Peyer's patch (tissue), 4 donors: ENCODE results near the gene PRODH2. TPM values are rescaled to one million over a fixed set of nuclear protein-coding genes. Genes with fewer than 3 reads are reported as not detected.

Experiments
- DNase-seq, 3 donors: peaks; one replicate each; pipeline ENCODE4 v3.0.0-alpha.2; 2017 to 2019
- H3K27ac ChIP-seq, 4 donors: fragments of 200-600 bp; sonication (generic); one replicate each; pipeline ENCODE4 v1.5.1; 2016 to 2019
- H3K27me3 ChIP-seq, 2 donors: fragments of 200-600 bp; sonication (generic); one replicate each; pipeline ENCODE4 v1.5.1; 2019
- H3K36me3 ChIP-seq, 3 donors: fragments of 200-600 bp; sonication (generic); one replicate each; pipeline ENCODE4 v1.5.1; 2016 to 2019
- H3K4me1 ChIP-seq, 4 donors: fragments of 200-600 bp; sonication (generic); one replicate each; pipeline ENCODE4 v1.5.1; 2016 to 2019
- H3K4me3 ChIP-seq, 4 donors: fragments of 200-600 bp; sonication (generic); 1 replicate in 3 of 4; 2 replicates in 1 of 4; pipeline ENCODE4 v1.5.1; 2016 to 2019; ENCODE audit warnings: mild to moderate bottlenecking in 1 of 4
- H3K9me3 ChIP-seq, 4 donors: fragments of 200-600 bp; sonication (generic); one replicate each; pipeline ENCODE4 v1.5.1; 2016 to 2019; ENCODE audit warnings: mild to moderate bottlenecking in 1 of 4
- CTCF ChIP-seq, 6 experiments: fragments of 450-650 bp in 4 of 6; fragments of 200-600 bp in 2 of 6; sonication (generic) in 1 of 6; IDR thresholded peaks; one replicate each; pipeline ENCODE4 v1.5.1; 2017 to 2019; ENCODE audit warnings: antibody characterized with exemption in 6 of 6, mild to moderate bottlenecking in 3 of 6, moderate library complexity in 1 of 6
- POLR2A ChIP-seq, 2 donors: fragments of 450-650 bp; IDR thresholded peaks; one replicate each; pipeline ENCODE4 v1.5.1; 2017; ENCODE audit warnings: antibody characterized with exemption in 2 of 2, mild to moderate bottlenecking in 2 of 2, moderate library complexity in 2 of 2
- total RNA-seq, 4 donors: library from RNA; depleted of rRNA; stranded (reverse); fragments of >200 nt; gene quantifications; one replicate each; pipeline ENCODE4 v1.1.0, GENCODE V29; 2016

Gene PRODH2
- not detected for total RNA-seq

GRCh38 chr19:35812220-35813042, at the start of gene PRODH2:
Gene PRODH2, minus strand, starts transcription at chr19:35812845. Its CDS starts 40 bp downstream, at chr19:35812805.
- Histone ChIP-seq H3K36me3 (no peaks in the 10 kb centered on the region), H3K4me1 (no peaks in the 10 kb centered on the region), H3K27me3 (no peaks in the 10 kb centered on the region), H3K27ac (no peak within 1 kb of the TSS), H3K9me3 (no peaks in the 10 kb centered on the region), H3K4me3 (no peak within 1 kb of the TSS)
- no peak for TF ChIP-seq POLR2A (IDR thresholded peaks at IDR 0.05)
- no peak for TF ChIP-seq CTCF (IDR thresholded peaks at IDR 0.05)
- no peak for DNase-seq

GRCh38 chr19:35861640-35862160, 49.1 kb upstream of the PRODH2 start:
- H3K9me3 ChIP-seq: no peaks in the 10 kb centered on the region
- no peak for TF ChIP-seq POLR2A (IDR thresholded peaks at IDR 0.05)
- no peak for TF ChIP-seq CTCF (IDR thresholded peaks at IDR 0.05)
- no peak overlapping the region for H3K27ac ChIP-seq
- H3K4me3 ChIP-seq: no peak overlapping the region
- DNase-seq: no peak
- H3K36me3 ChIP-seq: no peaks in the 10 kb centered on the region
- peaks cover 0 to 6% (median 3%) of the 10 kb centered on the region in 4 donors for H3K4me1 ChIP-seq
- peaks cover 0 to 15% of the 10 kb centered on the region in 2 donors for H3K27me3 ChIP-seq

GRCh38 chr19:35860818-35861639, 48.4 kb upstream of the PRODH2 start:
- Histone ChIP-seq H3K27ac (no peak overlapping the region), H3K4me3 (no peak overlapping the region), H3K9me3 (no peaks in the 10 kb centered on the region), H3K27me3 (peaks cover 0 to 19% of the 10 kb centered on the region in 2 donors), H3K36me3 (no peaks in the 10 kb centered on the region), H3K4me1 (peaks cover 0 to 12% (median 5%) of the 10 kb centered on the region in 4 donors)
- DNase-seq: no peak
- TF ChIP-seq POLR2A (IDR thresholded peaks at IDR 0.05): no peak
- TF ChIP-seq CTCF (IDR thresholded peaks at IDR 0.05): no peak

- DNase-seq: no peak
- TF ChIP-seq CTCF (IDR thresholded peaks at IDR 0.05) (no peak), POLR2A (IDR thresholded peaks at IDR 0.05) (no peak)
- H3K4me3 ChIP-seq: no peak overlapping the region
These were observed 47.8 kb upstream of the PRODH2 start for GRCh38 chr19:35860436-35860817.

GRCh38 chr19:35859414-35859813, 46.8 kb upstream of the PRODH2 start:
- Histone ChIP-seq H3K36me3 (no peaks in the 10 kb centered on the region), H3K4me3 (no peak overlapping the region), H3K4me1 (peaks cover 0 to 14% (median 5%) of the 10 kb centered on the region in 4 donors), H3K27me3 (peaks cover 0 to 21% of the 10 kb centered on the region in 2 donors), H3K27ac (no peak overlapping the region), H3K9me3 (no peaks in the 10 kb centered on the region)
- no peak for TF ChIP-seq POLR2A (IDR thresholded peaks at IDR 0.05)
- no peak for TF ChIP-seq CTCF (IDR thresholded peaks at IDR 0.05)
- DNase-seq: no peak

More at GRCh38 chr19:35860436-35860817, 47.8 kb upstream of the PRODH2 start:
- Histone ChIP-seq H3K36me3 (no peaks in the 10 kb centered on the region), H3K9me3 (no peaks in the 10 kb centered on the region), H3K27ac (no peak overlapping the region), H3K27me3 (peaks cover 0 to 21% of the 10 kb centered on the region in 2 donors), H3K4me1 (peaks cover 0 to 14% (median 5%) of the 10 kb centered on the region in 4 donors)
